ENCODE measurements around the gene ITGB1.

The ITGB1 gene

GRCh38 chr10:32990811-32991210, 32.8 kb upstream of the ITGB1 start:
- H3K4me1 ChIP-seq (ENCODE audit: control insufficient read depth in 2 of 2, insufficient read depth in 2 of 2, low read length in 2 of 2), result no peaks in the 10 kb centered on the region
- H3K9ac ChIP-seq (ENCODE audit: low read depth in 1 of 2, low read length in 2 of 2), result no peak overlapping the region
- no peak overlapping the region for H3K27ac ChIP-seq (ENCODE audit: low read depth in 2 of 2, low read length in 2 of 2)
- no peaks in the 10 kb centered on the region for H3K27me3 ChIP-seq (ENCODE audit: control insufficient read depth in 2 of 2, insufficient read depth in 2 of 2, low read length in 2 of 2)
- H3K4me3 ChIP-seq (ENCODE audit: low read length in 2 of 2), result no peak overlapping the region
- H3K9me3 ChIP-seq (ENCODE audit: control insufficient read depth in 2 of 2, low read length in 2 of 2), result no peaks in the 10 kb centered on the region
- H3K36me3 ChIP-seq (ENCODE audit: control insufficient read depth in 2 of 2, insufficient read depth in 2 of 2, low read length in 2 of 2), result no peaks in the 10 kb centered on the region

- Histone ChIP-seq H3K4me1 (ENCODE audit: control insufficient read depth in 2 of 2, insufficient read depth in 2 of 2, low read length in 2 of 2) (no peaks in the 10 kb centered on the region), H3K27ac (ENCODE audit: low read depth in 2 of 2, low read length in 2 of 2) (no peak overlapping the region), H3K9me3 (ENCODE audit: control insufficient read depth in 2 of 2, low read length in 2 of 2) (no peaks in the 10 kb centered on the region), H3K4me3 (ENCODE audit: low read length in 2 of 2) (no peak overlapping the region), H3K9ac (ENCODE audit: low read depth in 1 of 2, low read length in 2 of 2) (no peak overlapping the region), H3K36me3 (ENCODE audit: control insufficient read depth in 2 of 2, insufficient read depth in 2 of 2, low read length in 2 of 2) (no peaks in the 10 kb centered on the region), H3K27me3 (ENCODE audit: control insufficient read depth in 2 of 2, insufficient read depth in 2 of 2, low read length in 2 of 2) (no peaks in the 10 kb centered on the region)
Measured at GRCh38 chr10:32988604-32989003, 30.6 kb upstream of the ITGB1 start.

DNA sequence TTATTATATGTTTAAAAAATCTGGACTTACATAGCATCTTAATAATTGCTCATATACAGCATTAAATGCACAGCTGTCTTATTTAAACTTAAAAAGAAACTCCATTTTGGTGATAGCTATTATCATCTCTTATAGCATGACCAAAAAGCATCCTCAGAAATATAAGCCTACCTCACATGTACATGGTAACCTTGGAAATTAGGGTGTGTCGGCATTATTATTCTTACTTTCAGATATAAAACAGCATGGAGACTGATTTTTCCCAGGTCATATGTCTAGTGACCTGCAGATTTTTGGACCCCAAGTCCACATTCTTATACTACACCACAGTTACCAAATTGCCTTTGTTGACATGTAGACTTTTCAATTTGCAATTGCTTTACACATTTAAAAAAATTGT, 29.1 kb upstream of the ITGB1 start:
- Histone ChIP-seq H3K4me1 (ENCODE audit: control insufficient read depth in 2 of 2, insufficient read depth in 2 of 2, low read length in 2 of 2) (peaks cover 3 to 4% of the 10 kb centered on the region in 2 donors), H3K36me3 (ENCODE audit: control insufficient read depth in 2 of 2, insufficient read depth in 2 of 2, low read length in 2 of 2) (no peaks in the 10 kb centered on the region)

GRCh38 chr10:32985775-32986350, 27.8 kb upstream of the ITGB1 start:
- Histone ChIP-seq H3K36me3 (ENCODE audit: control insufficient read depth in 2 of 2, insufficient read depth in 2 of 2, low read length in 2 of 2) (no peaks in the 10 kb centered on the region), H3K9ac (ENCODE audit: low read depth in 1 of 2, low read length in 2 of 2) (no peak overlapping the region), H3K4me3 (ENCODE audit: low read length in 2 of 2) (no peak overlapping the region), H3K27me3 (ENCODE audit: control insufficient read depth in 2 of 2, insufficient read depth in 2 of 2, low read length in 2 of 2) (no peaks in the 10 kb centered on the region), H3K9me3 (ENCODE audit: control insufficient read depth in 2 of 2, low read length in 2 of 2) (no peaks in the 10 kb centered on the region), H3K27ac (ENCODE audit: low read depth in 2 of 2, low read length in 2 of 2) (no peak overlapping the region), H3K4me1 (ENCODE audit: control insufficient read depth in 2 of 2, insufficient read depth in 2 of 2, low read length in 2 of 2) (peaks cover 12 to 17% of the 10 kb centered on the region in 2 donors)

More for the DNA sequence above, 29.1 kb upstream of the ITGB1 start:
- no peak overlapping the region for H3K27ac ChIP-seq (ENCODE audit: low read depth in 2 of 2, low read length in 2 of 2)
- no peaks in the 10 kb centered on the region for H3K9me3 ChIP-seq (ENCODE audit: control insufficient read depth in 2 of 2, low read length in 2 of 2)
- no peaks in the 10 kb centered on the region for H3K27me3 ChIP-seq (ENCODE audit: control insufficient read depth in 2 of 2, insufficient read depth in 2 of 2, low read length in 2 of 2)
- no peak overlapping the region for H3K4me3 ChIP-seq (ENCODE audit: low read length in 2 of 2)
- H3K9ac ChIP-seq (ENCODE audit: low read depth in 1 of 2, low read length in 2 of 2), result no peak overlapping the region

- Histone ChIP-seq H3K4me3 (ENCODE audit: low read length in 2 of 2) (no peak overlapping the region), H3K4me1 (ENCODE audit: control insufficient read depth in 2 of 2, insufficient read depth in 2 of 2, low read length in 2 of 2) (peaks cover 13 to 18% of the 10 kb centered on the region in 2 donors), H3K27ac (ENCODE audit: low read depth in 2 of 2, low read length in 2 of 2) (no peak overlapping the region), H3K36me3 (ENCODE audit: control insufficient read depth in 2 of 2, insufficient read depth in 2 of 2, low read length in 2 of 2) (no peaks in the 10 kb centered on the region), H3K27me3 (ENCODE audit: control insufficient read depth in 2 of 2, insufficient read depth in 2 of 2, low read length in 2 of 2) (no peaks in the 10 kb centered on the region), H3K9ac (ENCODE audit: low read depth in 1 of 2, low read length in 2 of 2) (no peak overlapping the region), H3K9me3 (ENCODE audit: control insufficient read depth in 2 of 2, low read length in 2 of 2) (no peaks in the 10 kb centered on the region)
Measured at GRCh38 chr10:32985341-32985764, 27.3 kb upstream of the ITGB1 start.

- peaks cover 13 to 22% of the 10 kb centered on the region in 2 donors for H3K4me1 ChIP-seq (ENCODE audit: control insufficient read depth in 2 of 2, insufficient read depth in 2 of 2, low read length in 2 of 2)
Measured at GRCh38 chr10:32984003-32984600, 26.1 kb upstream of the ITGB1 start.

DNA sequence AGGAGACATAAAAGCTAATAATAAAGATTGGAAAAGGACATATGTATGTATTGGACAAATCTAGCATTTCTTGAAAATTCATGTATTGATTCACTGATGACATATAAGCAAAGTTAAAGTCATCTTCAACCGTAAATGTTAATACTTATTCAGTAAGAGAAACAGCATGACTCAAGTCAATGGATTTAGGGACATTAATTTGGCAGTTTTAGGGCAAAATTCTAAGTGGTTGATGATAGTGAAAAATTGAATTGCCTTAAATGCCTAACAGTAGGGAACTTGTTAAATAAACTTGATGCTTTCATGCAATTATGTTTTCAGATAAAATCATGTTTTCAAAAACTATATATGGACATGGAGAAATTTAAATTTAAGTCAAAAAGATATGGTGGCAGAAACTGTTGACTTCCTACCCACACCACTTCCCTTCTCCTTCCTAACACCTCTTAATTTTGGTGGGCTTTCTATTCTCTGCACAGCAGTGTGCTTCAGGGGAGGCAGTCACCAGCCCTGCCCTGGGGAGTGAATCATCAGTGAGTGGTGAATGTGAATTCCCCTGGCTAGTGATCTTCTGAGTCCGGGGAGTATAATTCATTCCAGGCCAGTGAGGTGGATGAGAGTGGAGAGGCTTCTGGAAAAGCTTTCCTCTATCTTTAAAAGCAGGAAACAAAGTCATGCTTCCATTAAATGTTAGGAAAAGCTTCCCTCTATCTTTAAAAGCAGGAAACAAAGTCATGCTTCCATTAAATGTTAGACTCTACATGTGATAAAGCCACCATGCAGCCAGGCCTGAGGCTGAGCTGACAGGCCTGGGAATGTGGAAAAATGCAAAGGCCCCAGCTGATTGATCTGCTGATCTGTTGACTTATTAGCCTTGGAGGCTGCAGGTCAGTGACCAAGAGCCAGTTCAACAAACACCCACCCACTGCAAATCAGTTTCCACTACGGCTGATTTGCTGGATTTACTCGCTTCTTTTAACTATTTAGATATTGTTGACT, 25.2 kb upstream of the ITGB1 start:
- H3K9ac ChIP-seq (ENCODE audit: low read depth in 1 of 2, low read length in 2 of 2), result no peak overlapping the region
- no peaks in the 10 kb centered on the region for H3K36me3 ChIP-seq (ENCODE audit: control insufficient read depth in 2 of 2, insufficient read depth in 2 of 2, low read length in 2 of 2)
- H3K4me3 ChIP-seq (ENCODE audit: low read length in 2 of 2), result no peak overlapping the region
- peaks cover 13 to 22% of the 10 kb centered on the region in 2 donors for H3K4me1 ChIP-seq (ENCODE audit: control insufficient read depth in 2 of 2, insufficient read depth in 2 of 2, low read length in 2 of 2)
- H3K27ac ChIP-seq (ENCODE audit: low read depth in 2 of 2, low read length in 2 of 2), result peak overlapping the region in 1 of 2 donors; percentile 97
- H3K27me3 ChIP-seq (ENCODE audit: control insufficient read depth in 2 of 2, insufficient read depth in 2 of 2, low read length in 2 of 2), result no peaks in the 10 kb centered on the region
- H3K9me3 ChIP-seq (ENCODE audit: control insufficient read depth in 2 of 2, low read length in 2 of 2), result no peaks in the 10 kb centered on the region

More at GRCh38 chr10:32984003-32984600, 26.1 kb upstream of the ITGB1 start:
- no peak overlapping the region for H3K9ac ChIP-seq (ENCODE audit: low read depth in 1 of 2, low read length in 2 of 2)
- no peaks in the 10 kb centered on the region for H3K36me3 ChIP-seq (ENCODE audit: control insufficient read depth in 2 of 2, insufficient read depth in 2 of 2, low read length in 2 of 2)
- no peak overlapping the region for H3K27ac ChIP-seq (ENCODE audit: low read depth in 2 of 2, low read length in 2 of 2)
- no peak overlapping the region for H3K4me3 ChIP-seq (ENCODE audit: low read length in 2 of 2)
- no peaks in the 10 kb centered on the region for H3K27me3 ChIP-seq (ENCODE audit: control insufficient read depth in 2 of 2, insufficient read depth in 2 of 2, low read length in 2 of 2)
- H3K9me3 ChIP-seq (ENCODE audit: control insufficient read depth in 2 of 2, low read length in 2 of 2), result no peaks in the 10 kb centered on the region

GRCh38 chr10:32982293-32982709, 24.3 kb upstream of the ITGB1 start:
- no peaks in the 10 kb centered on the region for H3K9me3 ChIP-seq (ENCODE audit: control insufficient read depth in 2 of 2, low read length in 2 of 2)
- H3K4me3 ChIP-seq (ENCODE audit: low read length in 2 of 2), result peak overlapping the region in 1 of 2 donors; percentile 32
- H3K27ac ChIP-seq (ENCODE audit: low read depth in 2 of 2, low read length in 2 of 2), result peak overlapping the region; percentile 90 to 97
- peak overlapping the region; percentile 41 to 81 for H3K9ac ChIP-seq (ENCODE audit: low read depth in 1 of 2, low read length in 2 of 2)
- no peaks in the 10 kb centered on the region for H3K27me3 ChIP-seq (ENCODE audit: control insufficient read depth in 2 of 2, insufficient read depth in 2 of 2, low read length in 2 of 2)
- H3K36me3 ChIP-seq (ENCODE audit: control insufficient read depth in 2 of 2, insufficient read depth in 2 of 2, low read length in 2 of 2), result no peaks in the 10 kb centered on the region
- H3K4me1 ChIP-seq (ENCODE audit: control insufficient read depth in 2 of 2, insufficient read depth in 2 of 2, low read length in 2 of 2), result peaks cover 13 to 22% of the 10 kb centered on the region in 2 donors

GRCh38 chr10:32981760-32982159, 23.7 kb upstream of the ITGB1 start:
- Histone ChIP-seq H3K4me3 (ENCODE audit: low read length in 2 of 2) (peak overlapping the region in 1 of 2 donors; percentile 32), H3K4me1 (ENCODE audit: control insufficient read depth in 2 of 2, insufficient read depth in 2 of 2, low read length in 2 of 2) (peaks cover 13 to 22% of the 10 kb centered on the region in 2 donors), H3K9ac (ENCODE audit: low read depth in 1 of 2, low read length in 2 of 2) (peak overlapping the region; percentile 81 to 87), H3K27me3 (ENCODE audit: control insufficient read depth in 2 of 2, insufficient read depth in 2 of 2, low read length in 2 of 2) (no peaks in the 10 kb centered on the region), H3K36me3 (ENCODE audit: control insufficient read depth in 2 of 2, insufficient read depth in 2 of 2, low read length in 2 of 2) (no peaks in the 10 kb centered on the region), H3K9me3 (ENCODE audit: control insufficient read depth in 2 of 2, low read length in 2 of 2) (no peaks in the 10 kb centered on the region), H3K27ac (ENCODE audit: low read depth in 2 of 2, low read length in 2 of 2) (peak overlapping the region; percentile 90 to 97)
